Erythroblast (primary cell): Measurements from ENCODE around the gene P2RX1.

ENCODE experiments used
- GATA1 ChIP-seq: IDR thresholded peaks from 2 replicates; pipeline ENCODE4 v1.6.1; 2011; ENCODE audit warnings: low read depth, mild to moderate bottlenecking, control low read depth, low read length, moderate library complexity
- POLR2A ChIP-seq: IDR thresholded peaks from 2 replicates; pipeline ENCODE4 v1.6.1; 2011; ENCODE audit warnings: mild to moderate bottlenecking, low read length

DNA sequence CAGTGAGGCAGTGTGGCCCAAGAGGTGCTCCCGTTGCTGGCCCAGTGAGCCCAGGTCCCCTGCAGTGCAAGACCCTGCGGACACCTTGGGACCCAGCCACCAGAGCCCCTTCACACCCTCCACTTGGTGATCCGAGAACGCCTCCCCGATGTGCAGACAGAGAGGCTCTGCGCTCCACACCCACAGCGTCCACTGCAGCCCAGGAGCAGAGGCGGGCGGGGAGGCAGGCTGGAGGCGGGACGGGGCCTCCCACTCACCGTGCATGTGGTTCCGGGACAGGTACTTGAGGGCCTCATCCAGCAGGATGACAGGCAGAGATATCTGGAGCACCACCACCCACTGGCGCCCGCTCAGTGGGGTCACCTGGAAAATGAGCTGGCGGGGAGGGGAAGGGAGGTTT, 12.1 kb upstream of the P2RX1 start:
- TF ChIP-seq POLR2A (no peak), GATA1 (no peak)
